ENCODE data around the gene FSTL5. TPM values are rescaled to one million over a fixed set of nuclear protein-coding genes. Genes with fewer than 3 reads are reported as not detected.
"Not testable (repeated sequence)": the region's sequence is repeated elsewhere in the genome, so short reads cannot be mapped to it uniquely, and the experiment has no call there.

Gene FSTL5
- total RNA-seq, 5 donors from 2014 or later (not counting 1 experiment from before 2014, with no cell fraction given), result not detected

DNA sequence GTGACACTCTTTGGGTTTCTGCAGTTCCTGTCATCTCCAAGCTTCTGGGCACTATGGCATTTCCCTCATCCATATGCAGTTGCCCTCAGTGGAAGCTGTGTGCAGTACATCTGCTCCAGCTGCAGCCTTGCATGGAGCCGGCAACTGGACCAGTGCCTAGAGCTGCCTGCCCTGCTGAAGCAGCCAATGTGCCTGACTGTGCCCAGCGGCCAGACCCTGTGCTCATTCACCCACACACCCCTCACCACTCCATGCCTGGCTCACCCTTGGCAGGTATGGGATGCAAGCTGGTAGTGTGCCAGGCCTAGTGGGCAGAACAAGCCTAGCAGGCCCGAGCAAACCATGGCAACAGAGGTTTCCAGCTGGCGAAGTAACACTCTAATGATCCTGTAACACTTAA lies 370.8 kb downstream of the FSTL5 start:
- H3K36me3 Mint-ChIP-seq, result no peaks in the 10 kb centered on the region
- ATAC-seq (replicated peaks in 1 of 4) (no peak), DNase-seq (no peak)
- POLR2A ChIA-PET, result no interaction called here
- H3K27ac Mint-ChIP-seq, result no peak overlapping the region
- H3K4me1 Mint-ChIP-seq, result no peaks in the 10 kb centered on the region
- CTCF ChIA-PET, result no interaction called here
- Histone ChIP-seq H3K27ac (ENCODE audit: low read length) (no peak overlapping the region), H3K27me3 (replicated peaks in 1 of 2; ENCODE audit: control insufficient read depth in 2 of 2, extremely low read depth in 1 of 2, insufficient read depth in 2 of 2, low read length in 1 of 2) (no peaks in the 10 kb centered on the region), H3K36me3 (ENCODE audit: control insufficient read depth in 2 of 2, extremely low read depth in 1 of 2, insufficient read depth in 1 of 2, low read length in 1 of 2) (no peaks in the 10 kb centered on the region), H3K4me3 (ENCODE audit: control insufficient read depth in 1 of 2, extremely low read depth in 1 of 2, low read length in 1 of 2) (no peak overlapping the region), H3K9me3 (no peaks in the 10 kb centered on the region), H3K4me1 (ENCODE audit: control insufficient read depth in 1 of 2, extremely low read depth in 1 of 2, insufficient read depth in 2 of 2, low read length in 2 of 2) (no peaks in the 10 kb centered on the region)
- H3K9me3 Mint-ChIP-seq, result peaks cover 0 to 8% (median 3%) of the 10 kb centered on the region in 3 donors
- no peak overlapping the region for H3K4me3 Mint-ChIP-seq
- WGBS (ENCODE audit: insufficient coverage), result 75% methylated on average over 2 of the region's 4 CpGs
- no peaks in the 10 kb centered on the region for H3K27me3 Mint-ChIP-seq

DNA sequence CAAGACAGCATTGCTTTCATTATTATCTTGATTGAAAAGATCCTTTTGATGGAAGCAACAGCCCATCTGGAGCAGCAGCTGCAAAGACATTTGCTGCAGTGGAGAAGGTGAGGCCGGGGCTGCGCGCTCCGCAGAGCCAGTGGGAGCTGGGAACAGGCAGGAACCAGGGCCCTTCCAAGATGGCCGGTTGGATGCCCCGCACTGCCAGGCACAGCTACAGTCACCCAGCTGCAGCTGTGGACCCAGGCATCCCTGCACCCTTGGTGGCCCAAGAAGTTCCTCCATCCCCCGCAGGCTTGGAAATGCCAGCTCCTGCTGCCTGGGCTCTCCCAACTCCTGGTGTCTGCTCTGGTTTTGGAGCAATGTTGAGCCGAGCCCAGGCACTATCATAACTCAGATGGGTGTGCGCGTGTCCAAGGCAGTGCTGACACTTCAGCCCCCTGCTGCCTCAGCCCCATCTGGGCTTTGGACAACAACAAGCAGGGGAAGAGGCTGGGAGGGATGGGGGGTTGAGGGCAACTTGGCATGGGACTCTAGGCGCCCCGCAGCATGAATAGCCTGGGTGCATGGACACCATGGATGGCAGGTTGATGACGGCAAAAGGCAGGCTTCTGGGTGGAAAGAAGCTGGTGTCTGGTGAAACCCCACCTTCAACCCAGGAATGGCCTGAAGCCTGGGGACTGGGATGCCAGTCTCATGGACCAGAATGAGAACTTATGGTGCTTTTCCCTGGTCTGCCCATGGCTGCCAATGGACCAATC lies 371.8 kb downstream of the FSTL5 start:
- Histone ChIP-seq H3K27ac (ENCODE audit: low read length) (no peak overlapping the region), H3K27me3 (replicated peaks in 1 of 2; ENCODE audit: control insufficient read depth in 2 of 2, extremely low read depth in 1 of 2, insufficient read depth in 2 of 2, low read length in 1 of 2) (no peaks in the 10 kb centered on the region), H3K36me3 (ENCODE audit: control insufficient read depth in 2 of 2, extremely low read depth in 1 of 2, insufficient read depth in 1 of 2, low read length in 1 of 2) (no peaks in the 10 kb centered on the region), H3K4me1 (ENCODE audit: control insufficient read depth in 1 of 2, extremely low read depth in 1 of 2, insufficient read depth in 2 of 2, low read length in 2 of 2) (no peaks in the 10 kb centered on the region), H3K9me3 (no peaks in the 10 kb centered on the region), H3K4me3 (ENCODE audit: control insufficient read depth in 1 of 2, extremely low read depth in 1 of 2, low read length in 1 of 2) (no peak overlapping the region)
- ChIA-PET CTCF (no interaction called here), POLR2A (no interaction called here)
- WGBS (ENCODE audit: insufficient coverage), result 82% methylated on average over 11 of the region's 13 CpGs
- H3K4me1 Mint-ChIP-seq, result no peaks in the 10 kb centered on the region
- no peaks in the 10 kb centered on the region for H3K27me3 Mint-ChIP-seq
- ATAC-seq (replicated peaks in 1 of 4), result no peak
- H3K4me3 Mint-ChIP-seq, result no peak overlapping the region
- DNase-seq, result peak in 1 of 35 experiments; percentile 1
- no peak overlapping the region for H3K27ac Mint-ChIP-seq
- no peaks in the 10 kb centered on the region for H3K36me3 Mint-ChIP-seq
- H3K9me3 Mint-ChIP-seq, result peaks cover 3 to 8% (median 4%) of the 10 kb centered on the region in 3 donors

DNA sequence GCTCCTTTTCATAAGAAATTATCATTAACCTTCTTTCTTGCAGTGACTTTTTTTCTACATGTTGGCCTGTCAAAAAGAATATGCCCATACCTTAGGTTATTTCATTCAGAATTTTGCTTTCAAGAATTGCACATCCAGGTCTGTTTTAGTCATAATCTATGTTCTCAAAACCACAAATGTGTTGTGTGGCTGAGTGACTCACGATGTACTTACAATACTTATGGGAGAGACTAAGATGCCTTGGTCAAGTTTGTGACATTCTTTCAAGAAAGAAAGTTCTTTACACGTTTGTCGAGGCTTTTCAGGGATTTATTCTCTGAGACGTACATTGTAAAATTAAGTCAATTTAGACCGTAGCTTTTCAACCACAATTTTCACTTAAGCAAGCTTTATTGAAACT lies 396.7 kb downstream of the FSTL5 start:
- CTCF ChIA-PET, result no interaction called here
- 60% methylated on average over 1 of the region's 5 CpGs for WGBS (ENCODE audit: insufficient coverage)

DNA sequence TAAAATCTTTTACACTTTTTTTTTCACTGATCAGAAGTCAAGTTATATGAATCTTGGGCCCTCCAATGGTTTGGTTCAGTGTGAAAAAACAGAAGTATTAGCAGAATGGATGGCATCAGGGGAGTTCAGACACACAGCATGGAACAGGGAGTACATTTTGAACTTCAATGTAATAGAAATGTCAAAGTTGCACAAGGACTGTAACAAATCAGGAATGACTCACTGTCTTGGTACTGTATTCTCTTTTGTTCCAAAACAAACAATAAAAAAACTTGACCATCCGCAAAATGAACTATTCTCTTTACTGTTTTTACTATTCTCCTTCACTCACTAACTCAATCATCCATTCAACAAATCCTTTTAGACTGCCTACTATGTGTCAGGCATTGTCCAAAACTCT lies 401.0 kb downstream of the FSTL5 start:
- H3K9me3 Mint-ChIP-seq, result peaks cover 2 to 19% (median 11%) of the 10 kb centered on the region in 3 donors
- POLR2A ChIA-PET, result no interaction called here
- ATAC-seq (replicated peaks in 1 of 4), result no peak
- no peaks in the 10 kb centered on the region for H3K4me1 ChIP-seq (ENCODE audit: control insufficient read depth in 1 of 2, extremely low read depth in 1 of 2, insufficient read depth in 2 of 2, low read length in 2 of 2)
- H3K4me1 Mint-ChIP-seq, result no peaks in the 10 kb centered on the region
- no peak overlapping the region for H3K4me3 ChIP-seq (ENCODE audit: control insufficient read depth in 1 of 2, extremely low read depth in 1 of 2, low read length in 1 of 2)
- no peak overlapping the region for H3K27ac ChIP-seq (ENCODE audit: low read length)
- H3K27me3 Mint-ChIP-seq, result no peaks in the 10 kb centered on the region
- no peaks in the 10 kb centered on the region for H3K36me3 Mint-ChIP-seq
- H3K9me3 ChIP-seq, result no peaks in the 10 kb centered on the region
- H3K27me3 ChIP-seq (replicated peaks in 1 of 2; ENCODE audit: control insufficient read depth in 2 of 2, extremely low read depth in 1 of 2, insufficient read depth in 2 of 2, low read length in 1 of 2), result no peaks in the 10 kb centered on the region
- no peak overlapping the region for H3K27ac Mint-ChIP-seq
- WGBS (ENCODE audit: insufficient coverage), result no CpG with 5 or more reads among the region's 1 CpG
- H3K36me3 ChIP-seq (ENCODE audit: control insufficient read depth in 2 of 2, extremely low read depth in 1 of 2, insufficient read depth in 1 of 2, low read length in 1 of 2), result no peaks in the 10 kb centered on the region
- H3K4me3 Mint-ChIP-seq, result no peak overlapping the region
- no peak for DNase-seq
- CTCF ChIA-PET, result no interaction called here

More for the DNA sequence above, 396.7 kb downstream of the FSTL5 start:
- Mint-ChIP-seq H3K9me3 (peaks cover 8 to 19% (median 16%) of the 10 kb centered on the region in 3 donors), H3K27ac (no peak overlapping the region), H3K36me3 (no peaks in the 10 kb centered on the region), H3K4me3 (no peak overlapping the region), H3K27me3 (no peaks in the 10 kb centered on the region), H3K4me1 (no peaks in the 10 kb centered on the region)
- Histone ChIP-seq H3K27ac (ENCODE audit: low read length) (no peak overlapping the region), H3K9me3 (no peaks in the 10 kb centered on the region), H3K4me3 (ENCODE audit: control insufficient read depth in 1 of 2, extremely low read depth in 1 of 2, low read length in 1 of 2) (no peak overlapping the region), H3K4me1 (ENCODE audit: control insufficient read depth in 1 of 2, extremely low read depth in 1 of 2, insufficient read depth in 2 of 2, low read length in 2 of 2) (no peaks in the 10 kb centered on the region), H3K27me3 (replicated peaks in 1 of 2; ENCODE audit: control insufficient read depth in 2 of 2, extremely low read depth in 1 of 2, insufficient read depth in 2 of 2, low read length in 1 of 2) (no peaks in the 10 kb centered on the region), H3K36me3 (ENCODE audit: control insufficient read depth in 2 of 2, extremely low read depth in 1 of 2, insufficient read depth in 1 of 2, low read length in 1 of 2) (no peaks in the 10 kb centered on the region)
- POLR2A ChIA-PET, result no interaction called here
- no peak for ATAC-seq (replicated peaks in 1 of 4)
- DNase-seq, result no peak

DNA sequence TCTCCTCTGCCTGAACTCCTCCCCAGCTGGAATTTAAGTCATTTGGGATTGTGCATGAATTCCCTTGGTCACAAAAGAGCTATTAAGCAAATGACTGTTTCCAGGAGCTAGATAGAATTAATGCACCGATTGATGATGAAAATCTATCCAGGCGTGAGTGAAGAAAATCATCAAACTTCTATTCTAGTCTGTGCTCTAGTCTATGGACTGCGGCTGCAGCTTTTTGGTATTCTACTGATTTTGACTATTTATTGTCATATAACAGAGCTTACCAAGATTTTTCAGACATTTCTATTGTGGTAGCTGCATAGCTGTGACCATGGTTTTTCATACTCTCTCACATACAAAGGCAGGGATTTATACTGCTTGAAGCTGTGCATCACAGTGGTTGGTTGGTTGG lies 403.8 kb downstream of the FSTL5 start:
- Histone ChIP-seq H3K4me3 (ENCODE audit: control insufficient read depth in 1 of 2, extremely low read depth in 1 of 2, low read length in 1 of 2) (no peak overlapping the region), H3K27me3 (replicated peaks in 1 of 2; ENCODE audit: control insufficient read depth in 2 of 2, extremely low read depth in 1 of 2, insufficient read depth in 2 of 2, low read length in 1 of 2) (no peaks in the 10 kb centered on the region), H3K9me3 (no peaks in the 10 kb centered on the region), H3K36me3 (ENCODE audit: control insufficient read depth in 2 of 2, extremely low read depth in 1 of 2, insufficient read depth in 1 of 2, low read length in 1 of 2) (no peaks in the 10 kb centered on the region), H3K27ac (ENCODE audit: low read length) (no peak overlapping the region), H3K4me1 (ENCODE audit: control insufficient read depth in 1 of 2, extremely low read depth in 1 of 2, insufficient read depth in 2 of 2, low read length in 2 of 2) (no peaks in the 10 kb centered on the region)
- DNase-seq (no peak), ATAC-seq (replicated peaks in 1 of 4) (no peak)
- H3K27me3 Mint-ChIP-seq, result no peaks in the 10 kb centered on the region
- H3K4me3 Mint-ChIP-seq, result no peak overlapping the region
- ChIA-PET CTCF (no interaction called here), POLR2A (no interaction called here)
- no CpG with 5 or more reads among the region's 3 CpGs for WGBS (ENCODE audit: insufficient coverage)
- H3K4me1 Mint-ChIP-seq, result no peaks in the 10 kb centered on the region
- H3K36me3 Mint-ChIP-seq, result no peaks in the 10 kb centered on the region
- peaks cover 2 to 13% (median 7%) of the 10 kb centered on the region in 3 donors for H3K9me3 Mint-ChIP-seq
- no peak overlapping the region for H3K27ac Mint-ChIP-seq

GRCh38 chr4:161758412-161758811 lies 405.4 kb downstream of the FSTL5 start:
- H3K4me1 ChIP-seq (ENCODE audit: control insufficient read depth in 1 of 2, extremely low read depth in 1 of 2, insufficient read depth in 2 of 2, low read length in 2 of 2); H3K4me3 Mint-ChIP-seq; H3K27ac ChIP-seq (ENCODE audit: low read length); H3K27me3 ChIP-seq (replicated peaks in 1 of 2; ENCODE audit: control insufficient read depth in 2 of 2, extremely low read depth in 1 of 2, insufficient read depth in 2 of 2, low read length in 1 of 2); H3K36me3 Mint-ChIP-seq; H3K4me1 Mint-ChIP-seq; H3K27me3 Mint-ChIP-seq; POLR2A ChIA-PET; H3K27ac Mint-ChIP-seq; CTCF ChIA-PET; H3K4me3 ChIP-seq (ENCODE audit: control insufficient read depth in 1 of 2, extremely low read depth in 1 of 2, low read length in 1 of 2); H3K9me3 Mint-ChIP-seq; H3K9me3 ChIP-seq; ATAC-seq (replicated peaks in 1 of 4); DNase-seq; H3K36me3 ChIP-seq (ENCODE audit: control insufficient read depth in 2 of 2, extremely low read depth in 1 of 2, insufficient read depth in 1 of 2, low read length in 1 of 2): not testable (repeated sequence)
- WGBS (ENCODE audit: insufficient coverage), result 73% methylated on average over 3 of the region's 9 CpGs

DNA sequence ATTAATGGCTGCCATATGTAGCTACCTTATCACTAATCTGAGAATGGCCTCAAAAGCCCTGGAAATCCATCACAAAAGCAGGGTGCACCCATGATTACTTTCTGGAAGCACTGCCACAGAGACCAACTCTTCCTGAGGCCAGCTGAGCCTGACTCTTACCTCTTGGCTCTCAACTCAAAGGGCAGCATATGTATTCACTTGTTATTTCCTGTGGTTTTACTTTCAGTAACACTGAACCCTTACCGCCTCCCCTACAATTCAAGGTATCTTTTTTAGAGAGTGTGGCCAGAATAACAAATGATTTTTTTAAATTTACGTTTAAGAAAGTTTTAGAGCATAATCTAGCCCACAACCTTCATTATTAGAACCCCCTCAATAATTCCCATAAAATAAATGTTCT lies 434.9 kb downstream of the FSTL5 start:
- H3K36me3 ChIP-seq (ENCODE audit: control insufficient read depth in 2 of 2, extremely low read depth in 1 of 2, insufficient read depth in 1 of 2, low read length in 1 of 2), result no peaks in the 10 kb centered on the region
- H3K27ac ChIP-seq (ENCODE audit: low read length), result no peak overlapping the region
- H3K36me3 Mint-ChIP-seq, result no peaks in the 10 kb centered on the region
- DNase-seq (no peak), ATAC-seq (replicated peaks in 1 of 4) (no peak)
- no peaks in the 10 kb centered on the region for H3K4me1 Mint-ChIP-seq
- no peaks in the 10 kb centered on the region for H3K9me3 ChIP-seq
- no CpG with 5 or more reads among the region's 2 CpGs for WGBS (ENCODE audit: insufficient coverage)
- no peaks in the 10 kb centered on the region for H3K4me1 ChIP-seq (ENCODE audit: control insufficient read depth in 1 of 2, extremely low read depth in 1 of 2, insufficient read depth in 2 of 2, low read length in 2 of 2)
- H3K9me3 Mint-ChIP-seq, result peaks cover 11 to 21% (median 13%) of the 10 kb centered on the region in 3 donors
- POLR2A ChIA-PET, result no interaction called here
- H3K27me3 Mint-ChIP-seq, result no peaks in the 10 kb centered on the region
- no peaks in the 10 kb centered on the region for H3K27me3 ChIP-seq (replicated peaks in 1 of 2; ENCODE audit: control insufficient read depth in 2 of 2, extremely low read depth in 1 of 2, insufficient read depth in 2 of 2, low read length in 1 of 2)
- H3K27ac Mint-ChIP-seq, result no peak overlapping the region
- no peak overlapping the region for H3K4me3 ChIP-seq (ENCODE audit: control insufficient read depth in 1 of 2, extremely low read depth in 1 of 2, low read length in 1 of 2)
- no peak overlapping the region for H3K4me3 Mint-ChIP-seq
- CTCF ChIA-PET, result no interaction called here

Data from T-cell (primary cell).